H9 (cell line): Measurements from ENCODE around the gene UBIAD1. TPM values are rescaled to one million over a fixed set of nuclear protein-coding genes. Genes with fewer than 3 reads are reported as not detected.
A peak's percentile ranks its signal among the peaks of the same experiment; 100 is the strongest.

Experiments
- DNase-seq: peaks from one replicate; pipeline ENCODE4 v3.0.0-alpha.2; 2017
- H2AFZ ChIP-seq: one replicate; pipeline ENCODE4 v1.6.1; 2013; ENCODE audit warnings: mild to moderate bottlenecking, low read length, control low read depth, moderate library complexity
- H2AK5ac ChIP-seq: 2 replicates; pipeline ENCODE4 v1.6.1; 2013; ENCODE audit warnings: low read length, control low read depth, mixed read lengths; ENCODE audit not compliant: insufficient read length
- H2BK120ac ChIP-seq: one replicate; pipeline ENCODE4 v1.6.1; 2013; ENCODE audit warnings: low read depth, mild to moderate bottlenecking, low read length, control low read depth, inconsistent platforms; ENCODE audit not compliant: poor library complexity, severe bottlenecking
- H2BK12ac ChIP-seq: 2 replicates; pipeline ENCODE4 v1.6.1; 2013; ENCODE audit warnings: low read length, control low read depth, mixed read lengths, low read depth; ENCODE audit not compliant: insufficient read length
- H2BK15ac ChIP-seq: 2 replicates; pipeline ENCODE4 v1.6.1; 2013; ENCODE audit warnings: low read depth, low read length, control low read depth
- H2BK20ac ChIP-seq: one replicate; pipeline ENCODE4 v1.6.1; 2013; ENCODE audit warnings: low read depth, mild to moderate bottlenecking, low read length, control low read depth, inconsistent platforms; ENCODE audit not compliant: poor library complexity, severe bottlenecking
- H2BK5ac ChIP-seq: 2 replicates; pipeline ENCODE4 v1.6.1; 2013; ENCODE audit warnings: low read length, control low read depth, mixed read lengths; ENCODE audit not compliant: insufficient read length
- H3K14ac ChIP-seq: 2 replicates; pipeline ENCODE4 v1.6.1; 2013; ENCODE audit warnings: low read length, control low read depth; ENCODE audit not compliant: insufficient read depth
- H3K18ac ChIP-seq: 2 replicates; pipeline ENCODE4 v1.6.1; 2013; ENCODE audit warnings: low read depth, mild to moderate bottlenecking, mixed read lengths, low read length, control low read depth; ENCODE audit not compliant: insufficient read length
- H3K23ac ChIP-seq: 2 replicates; pipeline ENCODE4 v1.6.1; 2013; ENCODE audit warnings: low read length, control low read depth, mixed read lengths, low read depth; ENCODE audit not compliant: insufficient read length
- H3K23me2 ChIP-seq: 2 replicates; pipeline ENCODE4 v1.6.1; 2013; ENCODE audit warnings: low read depth, mild to moderate bottlenecking, mixed read lengths, low read length, control low read depth; ENCODE audit not compliant: insufficient read length, poor library complexity, severe bottlenecking
- H3K27ac ChIP-seq: 2 replicates; pipeline ENCODE4 v1.5.1; 2013; ENCODE audit warnings: low read length, control low read depth, mixed read lengths, low read depth; ENCODE audit not compliant: insufficient read length
- H3K27me3 ChIP-seq: 2 replicates; pipeline ENCODE4 v1.6.1; 2013; ENCODE audit warnings: low read length, control low read depth, inconsistent platforms; ENCODE audit not compliant: insufficient read depth
- H3K4ac ChIP-seq: 2 replicates; pipeline ENCODE4 v1.6.1; 2013; ENCODE audit warnings: low read depth, mild to moderate bottlenecking, control low read depth, inconsistent platforms, low read length, moderate library complexity
- H3K4me1 ChIP-seq: 2 replicates; pipeline ENCODE4 v1.6.1; 2013; ENCODE audit warnings: low read length, control low read depth, inconsistent platforms; ENCODE audit not compliant: insufficient read depth
- H3K4me2 ChIP-seq: 2 replicates; pipeline ENCODE4 v1.6.1; 2013; ENCODE audit warnings: low read length, control low read depth, mixed read lengths; ENCODE audit not compliant: insufficient read length, insufficient read depth
- H3K56ac ChIP-seq: 2 replicates; pipeline ENCODE4 v1.6.1; 2013; ENCODE audit warnings: low read depth, mild to moderate bottlenecking, mixed read lengths, low read length, control low read depth; ENCODE audit not compliant: insufficient read length
- H3K79me1 ChIP-seq: 2 replicates; pipeline ENCODE4 v1.6.1; 2013; ENCODE audit warnings: low read depth, mild to moderate bottlenecking, moderate library complexity, low read length, control low read depth, inconsistent platforms; ENCODE audit not compliant: insufficient read depth, poor library complexity, severe bottlenecking
- H3K79me2 ChIP-seq: 2 replicates; pipeline ENCODE4 v1.6.1; 2013; ENCODE audit warnings: low read length, control low read depth, inconsistent platforms; ENCODE audit not compliant: insufficient read depth
- H3K9ac ChIP-seq: 2 replicates; pipeline ENCODE4 v1.6.1; 2013; ENCODE audit warnings: low read length, control low read depth, mixed read lengths; ENCODE audit not compliant: insufficient read length; ENCODE audit errors: extremely low read depth
- H3K9me3 ChIP-seq: one replicate; pipeline ENCODE4 v1.6.1; 2013; ENCODE audit warnings: low read depth, low read length, inconsistent platforms; ENCODE audit not compliant: control insufficient read depth
- H3T11ph ChIP-seq: one replicate; pipeline ENCODE4 v1.6.1; 2013; ENCODE audit warnings: mild to moderate bottlenecking, low read length, control low read depth, inconsistent platforms
- H4K20me1 ChIP-seq: one replicate; pipeline ENCODE4 v1.6.1; 2013; ENCODE audit not compliant: control insufficient read depth, insufficient read length, insufficient read depth
- H4K5ac ChIP-seq: 2 replicates; pipeline ENCODE4 v1.6.1; 2013; ENCODE audit warnings: low read depth, mild to moderate bottlenecking, mixed read lengths, low read length, control low read depth; ENCODE audit not compliant: insufficient read length
- H4K8ac ChIP-seq: replicated peaks from 2 replicates; pipeline ENCODE4 v1.6.1; 2013; ENCODE audit warnings: low read length, control low read depth, mixed read lengths, low read depth; ENCODE audit not compliant: insufficient read length
- H4K91ac ChIP-seq: 2 replicates; pipeline ENCODE4 v1.6.1; 2013; ENCODE audit warnings: low read depth, mild to moderate bottlenecking, moderate library complexity, mixed read lengths, low read length, control low read depth; ENCODE audit not compliant: insufficient read length
- H3K27ac Mint-ChIP-seq, 3 experiments: 2 replicates in 2 of 3; 3 replicates in 1 of 3; pipeline ENCODE4 v1.8.0; 2020 to 2021; ENCODE audit warnings: mixed read lengths in 3 of 3, mild to moderate bottlenecking in 1 of 3, moderate library complexity in 1 of 3
- H3K27me3 Mint-ChIP-seq: 2 replicates; pipeline ENCODE4 v1.8.0; 2021; ENCODE audit warnings: low read depth, mild to moderate bottlenecking, moderate library complexity, mixed read lengths
- H3K36me3 Mint-ChIP-seq, 3 experiments: 2 replicates in 2 of 3; 3 replicates in 1 of 3; pipeline ENCODE4 v1.8.0; 2020 to 2021; ENCODE audit warnings: low read depth in 3 of 3, mixed read lengths in 3 of 3; ENCODE audit not compliant: insufficient read depth in 1 of 3
- H3K4me1 Mint-ChIP-seq, 2 experiments: 2 replicates each; pipeline ENCODE4 v1.8.0; 2020; ENCODE audit warnings: mixed read lengths in 2 of 2
- H3K4me3 Mint-ChIP-seq, 2 experiments: 2 replicates in 1 of 2; 3 replicates in 1 of 2; pipeline ENCODE4 v1.8.0; 2020 to 2021; ENCODE audit warnings: mild to moderate bottlenecking in 2 of 2, mixed read lengths in 2 of 2, moderate library complexity in 1 of 2
- H3K9me3 Mint-ChIP-seq, 2 experiments: 2 replicates in 1 of 2; 3 replicates in 1 of 2; pipeline ENCODE4 v1.8.0; 2020; ENCODE audit warnings: mild to moderate bottlenecking in 2 of 2, mixed read lengths in 2 of 2, moderate library complexity in 1 of 2
- CTCF ChIP-seq: fragments of 200-600 bp; sonication (generic); conservative IDR thresholded peaks from 3 replicates; pipeline ENCODE4 v1.8.0; 2021; ENCODE audit warnings: antibody characterized with exemption, mild to moderate bottlenecking
- WGBS: extraction: QIAGEN DNeasy Blood & Tissue Kit; methylation state at CpG from one replicate; pipeline ENCODE4 v1.1.7; 2013; ENCODE audit warnings: missing lambda C conversion rate, low lambda C conversion rate, mixed read lengths; ENCODE audit not compliant: insufficient read length; ENCODE audit errors: extremely low coverage; 5-methylcytosine and 5-hydroxymethylcytosine counted together
- total RNA-seq: library from RNA; stranded (reverse); gene quantifications from 2 replicates; pipeline ENCODE4 v1.2.1, GENCODE V29; 2021

Gene UBIAD1
- total RNA-seq, 1 experiment from 2014 or later = 30.2 TPM

- Histone ChIP-seq H3K27ac (no peak overlapping the region), H4K91ac (no peak overlapping the region)
- WGBS = no CpG with 5 or more reads among the region's 8 CpGs
These were observed 42.0 kb downstream of the UBIAD1 start for GRCh38 chr1:11314959-11315358.

More at GRCh38 chr1:11314959-11315358, 42.0 kb downstream of the UBIAD1 start:
- no peak overlapping the region for H3T11ph ChIP-seq
- peak overlapping the region in 2 of 3 experiments; percentile 70 to 73; a peak in 1 of 7 replicates for H3K27ac Mint-ChIP-seq
- H3K4me1 Mint-ChIP-seq = peaks cover 27 to 34% of the 10 kb centered on the region in 2 experiments
- H3K9ac ChIP-seq = no peak overlapping the region
- no peak overlapping the region for H2BK15ac ChIP-seq
- no peaks in the 10 kb centered on the region for H3K23me2 ChIP-seq
- no peaks in the 10 kb centered on the region; a peak in 1 of 7 replicates for H3K36me3 Mint-ChIP-seq
- H2BK120ac ChIP-seq = no peak overlapping the region
- no peak overlapping the region for H2AFZ ChIP-seq
- no peak overlapping the region for H3K14ac ChIP-seq
- H3K27me3 ChIP-seq = no peaks in the 10 kb centered on the region
- no peak overlapping the region for H3K4ac ChIP-seq
- no peak overlapping the region for H4K8ac ChIP-seq
- no peak overlapping the region for H3K56ac ChIP-seq
- no peak overlapping the region for H2BK5ac ChIP-seq
- no peaks in the 10 kb centered on the region; the same call in 1 of the 2 replicates for H3K27me3 Mint-ChIP-seq
- no peaks in the 10 kb centered on the region; the same call in 1 of the 2 replicates for H3K4me1 ChIP-seq
- H3K79me1 ChIP-seq = no peaks in the 10 kb centered on the region
- no peaks in the 10 kb centered on the region for H3K9me3 ChIP-seq
- no peak overlapping the region for H3K23ac ChIP-seq
- no peak overlapping the region for H3K4me2 ChIP-seq
- H3K9me3 Mint-ChIP-seq = no peaks in the 10 kb centered on the region
- H4K5ac ChIP-seq = no peak overlapping the region
- H2AK5ac ChIP-seq = no peak overlapping the region
- no peak for TF ChIP-seq CTCF
- no peaks in the 10 kb centered on the region for H3K79me2 ChIP-seq
- no peak overlapping the region for H3K18ac ChIP-seq
- DNase-seq = no peak
- H4K20me1 ChIP-seq = no peaks in the 10 kb centered on the region
- no peak overlapping the region for H2BK20ac ChIP-seq
- no peak overlapping the region for H2BK12ac ChIP-seq
- H3K4me3 Mint-ChIP-seq = no peak overlapping the region
